Measurements from ENCODE around the gene SLC38A6.

The SLC38A6 gene

GRCh38 chr14:61098721-61099120, 117.7 kb downstream of the SLC38A6 start:
- CTCF ChIA-PET: interaction anchor here (1.1 to 2.8 kb wide), 2 partner anchors 15 to 20 kb away, joined by 3 to 9 read pairs; no protein-coding TSS in a partner anchor
- TF ChIP-seq CTCF (IDR thresholded peaks at IDR 0.05; ENCODE audit: insufficient read depth, low read length, missing control alignments): no peak
- H3K4me3 ChIP-seq (ENCODE audit: low read depth, low read length): no peak overlapping the region
- DNase-seq (ENCODE audit: low read depth, low spot score): no peak
- POLR2A ChIA-PET: no interaction called here

- no peak for DNase-seq (ENCODE audit: low read depth, low spot score)
- ChIA-PET POLR2A (no interaction called here), CTCF (interaction anchor here (1.1 to 2.8 kb wide), 2 partner anchors 16 to 21 kb away, joined by 3 to 9 read pairs; no protein-coding TSS in a partner anchor)
- TF ChIP-seq CTCF (IDR thresholded peaks at IDR 0.05; ENCODE audit: insufficient read depth, low read length, missing control alignments): no peak
- no peak overlapping the region for H3K4me3 ChIP-seq (ENCODE audit: low read depth, low read length)
Measured at GRCh38 chr14:61099216-61099835, 118.3 kb downstream of the SLC38A6 start.

GRCh38 chr14:61101803-61102548, 120.9 kb downstream of the SLC38A6 start:
- ChIA-PET CTCF (interaction anchor here (1.0 to 1.8 kb wide), 3 partner anchors 52 to 151 kb away, joined by 3 to 5 read pairs (median 3); no protein-coding TSS in a partner anchor), POLR2A (interaction anchor here (2.2 kb wide), 1 partner anchor 43 kb away, joined by 7 read pairs; no protein-coding TSS in a partner anchor)
- H3K4me3 ChIP-seq (ENCODE audit: low read depth, low read length): no peak overlapping the region
- DNase-seq (ENCODE audit: low read depth, low spot score): no peak
- no peak for TF ChIP-seq CTCF (IDR thresholded peaks at IDR 0.05; ENCODE audit: insufficient read depth, low read length, missing control alignments)

Data from AG04449 (cell line).